GM21528 (cell line): ENCODE measurements around the gene D2HGDH.

ENCODE experiments used
- ATAC-seq: cut with Tn5 transposase; IDR thresholded peaks from one replicate; pipeline ENCODE4 v1.9.1; 2021; ENCODE audit warnings: mild to moderate bottlenecking, moderate library complexity; ENCODE audit not compliant: unreplicated experiment, low FRiP score

The D2HGDH gene

GRCh38 chr2:241767464-241768250, 33.2 kb downstream of the D2HGDH start:
- no peak for ATAC-seq

- ATAC-seq: no peak
Measured at GRCh38 chr2:241768251-241768711, 33.9 kb downstream of the D2HGDH start.

- ATAC-seq: no peak
Measured at GRCh38 chr2:241768850-241769249, 34.4 kb downstream of the D2HGDH start.

GRCh38 chr2:241769819-241770184, 35.4 kb downstream of the D2HGDH start:
- no peak for ATAC-seq

GRCh38 chr2:241770185-241770935, 35.9 kb downstream of the D2HGDH start:
- ATAC-seq: no peak

GRCh38 chr2:241770936-241771285, 36.5 kb downstream of the D2HGDH start:
- no peak for ATAC-seq

- ATAC-seq: no peak
Measured at GRCh38 chr2:241771286-241772062, 37.0 kb downstream of the D2HGDH start.

GRCh38 chr2:241772063-241772499, 37.7 kb downstream of the D2HGDH start:
- no peak for ATAC-seq

GRCh38 chr2:241773511-241774418, 39.3 kb downstream of the D2HGDH start:
- no peak for ATAC-seq

GRCh38 chr2:241774419-241775222, 40.2 kb downstream of the D2HGDH start:
- ATAC-seq: no peak

- ATAC-seq: no peak
Measured at GRCh38 chr2:241775223-241776177, 41.1 kb downstream of the D2HGDH start.

GRCh38 chr2:241776336-241777169, 42.1 kb downstream of the D2HGDH start, which contains the start of gene GAL3ST2:
TSS of gene GAL3ST2 (plus strand) at chr2:241776822. CDS start at chr2:241776956, 134 bp downstream.
- no peak for ATAC-seq

- no peak for ATAC-seq
Measured at GRCh38 chr2:241777170-241777685, 42.8 kb downstream of the D2HGDH start.

- no peak for ATAC-seq
Measured at GRCh38 chr2:241777686-241778627, 43.5 kb downstream of the D2HGDH start.

GRCh38 chr2:241780939-241781569, 46.6 kb downstream of the D2HGDH start:
- ATAC-seq: no peak
